HG02610 (cell line): ENCODE measurements around the gene TMEM182.

Experiments
- ATAC-seq: cut with Tn5 transposase; IDR thresholded peaks from one replicate; pipeline ENCODE4 v1.9.1; 2021; ENCODE audit warnings: mild to moderate bottlenecking, moderate library complexity; ENCODE audit not compliant: unreplicated experiment

TMEM182 gene

DNA sequence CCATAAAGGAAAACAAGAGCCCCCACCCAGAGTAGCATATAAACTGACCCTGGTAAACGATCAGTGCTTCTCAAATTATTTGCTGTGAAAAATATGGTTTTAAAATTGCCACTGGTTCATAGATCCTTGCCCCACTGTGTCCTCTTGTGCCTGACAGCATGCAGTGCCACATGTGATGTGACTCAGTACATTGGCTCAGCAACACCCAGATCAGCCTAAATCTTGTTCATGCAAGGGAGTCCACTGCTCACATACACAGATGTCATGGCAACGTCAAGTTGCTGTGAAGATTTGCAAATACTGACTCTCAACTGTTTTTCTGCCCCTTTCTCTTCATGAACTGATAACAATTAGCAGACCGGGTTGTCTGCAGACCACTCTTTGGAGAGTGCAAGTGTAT is 91.0 kb downstream of the TMEM182 start:
- ATAC-seq = no peak
